HG03060 (cell line): ENCODE data around the gene PTAR1.
A peak's percentile ranks its signal among the peaks of the same experiment; 100 is the strongest.

Experiments
- ATAC-seq: cut with Tn5 transposase; IDR thresholded peaks from one replicate; pipeline ENCODE4 v1.9.1; 2021; ENCODE audit warnings: low read depth, moderate number of reproducible peaks; ENCODE audit not compliant: unreplicated experiment

The PTAR1 gene

DNA sequence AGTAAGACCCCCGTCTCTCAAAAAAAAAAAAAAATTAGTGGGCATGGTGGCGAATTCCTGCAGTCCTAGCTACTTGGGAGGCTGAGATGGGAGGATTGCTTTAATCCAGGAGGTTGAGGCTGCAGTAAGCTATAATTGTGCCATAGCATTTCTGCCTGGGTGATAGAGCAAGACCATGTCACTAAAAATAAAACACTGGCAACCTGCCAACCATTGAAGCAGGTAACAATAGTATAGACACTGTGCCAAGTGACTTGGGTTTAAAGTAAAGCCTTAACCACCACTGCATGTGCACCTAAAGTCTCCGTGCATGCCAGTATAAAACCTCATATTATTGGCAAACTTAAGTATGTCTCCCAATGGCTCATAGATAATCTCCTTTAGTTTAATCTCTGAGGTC is 84.2 kb downstream of the PTAR1 start:
- no peak for ATAC-seq

DNA sequence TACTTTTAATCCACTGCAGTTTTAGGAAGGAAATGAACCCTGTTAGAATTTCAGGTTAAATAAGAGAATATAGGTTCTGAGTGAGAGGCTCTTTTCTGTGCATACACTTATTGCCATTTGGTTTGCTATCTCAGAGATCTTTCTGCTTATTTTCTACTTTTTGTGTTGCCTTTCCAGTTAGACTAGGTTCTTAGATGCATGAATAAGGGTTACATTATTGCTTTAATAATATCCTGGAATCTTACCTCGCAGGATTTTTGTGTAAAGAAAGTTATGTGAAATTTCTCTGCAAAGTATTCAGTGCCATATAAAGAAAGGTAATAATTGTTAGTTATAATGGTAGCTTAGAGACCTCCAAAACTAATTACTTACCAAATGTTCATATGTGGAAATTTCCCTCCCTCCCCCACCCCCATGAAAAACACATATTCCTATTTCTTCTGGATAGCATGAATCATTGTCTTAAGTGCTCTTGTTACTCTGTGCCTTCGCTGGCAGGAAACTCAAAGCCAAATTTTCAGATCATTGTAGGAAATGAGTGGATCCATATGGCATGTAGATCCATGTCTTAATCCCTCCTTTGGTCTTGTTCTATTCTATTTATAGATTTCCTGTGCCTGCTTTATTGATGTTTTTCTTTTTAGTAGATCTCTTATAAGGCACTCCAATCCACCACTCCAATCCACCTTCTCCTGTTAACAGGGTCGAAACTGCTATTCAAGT is 84.9 kb downstream of the PTAR1 start:
- no peak for ATAC-seq

DNA sequence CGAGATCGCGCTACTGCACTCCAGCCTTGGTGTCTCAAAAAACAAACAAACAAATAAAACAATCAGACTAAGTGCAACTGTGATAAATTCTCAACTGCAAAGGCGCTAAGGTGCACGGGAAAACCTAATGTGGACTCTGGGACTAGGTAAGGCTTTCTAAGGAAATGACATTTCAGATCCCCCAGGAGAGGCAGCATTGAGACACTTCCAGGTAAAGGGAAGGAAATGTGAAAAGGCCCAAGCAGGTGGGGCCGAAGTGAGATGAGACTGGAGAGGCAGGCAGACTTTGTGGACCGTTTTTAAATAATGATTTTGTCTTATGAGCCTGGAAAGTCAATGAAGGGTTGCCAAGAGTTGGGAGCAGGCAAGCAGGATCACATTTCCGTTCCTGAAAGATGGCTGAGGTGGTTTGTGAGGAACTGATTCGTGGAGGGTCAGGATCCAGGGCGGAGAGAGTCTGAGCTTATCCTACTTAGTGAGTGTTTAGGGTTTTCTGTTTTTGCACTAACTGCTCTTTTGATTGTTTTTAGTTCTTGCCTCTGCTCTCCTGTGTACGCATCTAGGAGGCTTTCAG is 85.6 kb downstream of the PTAR1 start:
- no peak for ATAC-seq

DNA sequence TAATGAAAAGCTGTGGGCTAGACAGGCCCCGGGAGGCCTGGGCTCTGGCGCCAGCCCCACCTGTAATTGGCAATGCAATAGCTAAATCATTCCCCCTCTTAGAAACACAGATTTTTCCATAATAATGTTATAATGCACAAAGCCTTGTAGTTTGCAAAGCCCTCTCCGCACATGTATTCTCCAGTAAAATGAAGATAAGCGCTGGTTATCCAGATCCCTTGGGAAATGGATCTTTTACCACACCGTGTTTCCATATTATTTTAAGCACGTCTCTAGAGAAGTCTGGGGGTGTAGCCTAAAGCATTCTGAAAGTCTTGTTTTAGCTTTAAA is 86.5 kb downstream of the PTAR1 start:
- ATAC-seq, result no peak

DNA sequence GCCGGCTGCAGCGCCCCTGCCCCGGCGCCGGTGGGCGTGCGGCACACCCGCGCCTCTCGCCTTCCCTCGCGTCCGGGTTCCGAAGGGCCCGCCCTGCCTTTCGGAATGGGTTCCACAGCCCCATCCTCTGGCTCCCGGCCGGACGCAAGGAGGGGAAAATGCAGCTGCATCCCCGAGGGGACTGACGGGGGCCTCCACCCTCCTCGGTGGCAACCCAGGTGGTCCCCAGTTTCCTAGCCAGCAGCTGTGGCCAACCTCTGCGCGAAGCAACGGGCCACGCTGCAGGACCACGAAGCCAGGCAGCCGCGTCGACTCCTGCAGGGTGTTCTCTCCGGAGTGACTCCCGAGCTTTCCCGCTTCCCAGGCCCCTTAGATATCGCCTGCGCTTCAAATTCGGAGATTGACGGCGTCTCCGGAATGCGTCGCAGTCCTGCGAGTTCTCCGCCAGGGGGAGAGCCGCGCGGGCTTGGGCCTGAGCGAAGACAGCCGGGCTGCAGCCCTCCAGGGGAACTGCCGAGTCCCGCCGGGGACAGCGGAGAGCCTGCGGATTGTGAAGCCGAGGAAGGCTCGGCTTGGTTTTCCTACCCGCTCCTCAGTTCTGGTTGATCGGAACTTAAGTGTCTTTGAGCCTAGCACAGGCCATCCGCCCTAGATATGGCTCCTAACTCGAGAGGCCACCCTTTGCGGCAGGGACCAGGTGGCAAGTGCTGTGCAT is 87.1 kb downstream of the PTAR1 start:
- peak; percentile 72 for ATAC-seq

DNA sequence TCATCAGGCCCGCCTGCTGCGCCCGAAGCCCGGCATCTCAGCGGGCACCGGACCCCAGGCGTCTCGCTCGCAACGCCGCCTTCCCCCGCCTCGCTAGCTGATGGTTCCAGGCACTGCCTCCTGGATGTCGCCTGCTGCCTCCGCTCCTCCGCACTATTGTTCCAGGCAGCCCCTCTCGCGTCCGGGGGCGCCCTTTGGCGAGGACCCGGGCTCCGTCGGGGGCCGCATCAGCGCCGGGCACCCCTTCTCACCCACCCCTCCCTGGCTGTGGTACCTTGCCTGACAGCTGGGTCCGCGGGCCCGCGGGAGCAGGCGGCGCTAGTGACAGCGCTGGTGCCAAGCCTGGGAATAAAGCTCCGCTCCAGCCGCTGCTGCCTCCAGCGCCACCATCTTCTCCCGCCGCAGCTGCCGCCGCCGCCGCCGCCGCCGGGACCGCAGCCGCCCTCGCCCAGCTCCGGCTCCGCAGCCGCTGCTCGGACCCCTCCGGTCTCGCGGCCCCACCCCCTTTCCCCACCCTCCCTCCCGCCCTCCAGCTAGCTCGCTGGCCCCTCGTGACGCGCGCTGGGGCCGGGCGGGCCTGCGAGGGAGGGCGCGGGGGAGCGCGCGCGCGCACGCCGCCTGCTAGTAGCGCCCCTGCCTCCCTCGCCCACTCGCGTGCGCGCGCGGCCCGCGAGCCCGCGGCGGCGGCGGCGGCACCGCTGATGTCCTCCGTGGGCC is 87.8 kb downstream of the PTAR1 start, which contains the start of gene APBA1:
APBA1 (minus strand) TSS at position 493 of the 717 bp plus-strand sequence.
- peak; percentile 9 for ATAC-seq

DNA sequence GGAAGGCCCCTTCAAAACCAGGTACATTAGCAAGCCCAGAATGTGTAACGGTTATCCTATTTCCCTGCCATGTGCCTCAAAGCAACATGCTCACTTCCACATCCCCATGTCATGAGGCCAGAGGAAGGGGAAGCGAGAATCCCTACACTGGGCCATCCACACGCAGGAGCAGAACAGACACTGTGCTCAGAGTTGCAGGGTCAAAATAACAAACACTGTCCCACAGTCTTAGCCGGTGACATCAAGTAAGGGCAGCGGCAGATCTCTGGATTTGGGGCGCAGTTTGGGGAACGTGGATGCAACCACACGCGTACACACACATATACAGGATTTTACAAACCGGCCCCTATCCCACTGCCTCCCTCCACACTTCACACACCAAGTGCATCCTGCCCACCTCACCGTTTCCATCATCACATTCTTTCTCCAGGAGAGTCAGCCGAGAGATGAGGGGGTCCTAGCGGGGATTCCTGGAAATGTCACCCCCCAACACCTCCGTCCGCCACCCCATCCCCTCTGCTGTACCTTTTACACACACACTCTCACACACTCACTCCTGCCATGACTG is 88.4 kb downstream of the PTAR1 start:
- ATAC-seq, result no peak

DNA sequence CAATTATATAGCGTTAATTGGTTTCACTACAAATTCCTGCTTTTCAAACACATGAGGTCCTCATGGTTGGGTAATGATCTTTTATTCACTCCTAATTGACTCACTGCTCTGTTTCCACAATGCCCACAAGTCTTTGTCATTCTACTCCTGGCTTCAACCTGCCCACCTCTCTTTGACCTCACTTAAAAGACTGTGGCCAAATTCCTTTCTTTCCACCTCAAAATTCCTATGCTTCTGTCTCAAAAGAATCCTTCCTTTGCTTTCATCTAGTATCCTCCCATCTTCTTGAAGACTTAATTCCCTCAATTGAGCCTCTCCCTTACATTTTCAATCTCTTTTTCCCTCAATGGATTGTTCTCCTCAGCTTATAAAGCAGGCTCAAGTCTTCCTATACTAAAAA is 92.5 kb downstream of the PTAR1 start:
- ATAC-seq, result no peak

DNA sequence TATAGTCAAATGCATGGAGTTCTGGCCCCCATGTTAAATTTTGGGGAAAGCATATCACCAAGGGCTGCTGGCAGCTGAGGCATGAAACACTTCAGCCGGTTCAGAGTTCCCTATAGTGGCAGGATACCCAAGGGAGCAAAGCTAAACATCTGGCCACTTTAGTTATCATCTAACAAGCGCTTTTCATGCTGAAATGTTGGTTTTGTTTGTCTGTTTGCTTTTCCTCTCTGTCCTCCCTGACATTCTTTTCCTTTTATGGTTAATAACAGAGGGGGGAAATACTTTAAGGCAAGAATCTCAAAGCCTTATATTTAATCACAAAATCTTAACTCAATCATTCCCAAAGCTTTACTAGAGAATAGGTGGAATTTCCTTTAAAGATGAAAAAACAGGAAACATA is 99.5 kb downstream of the PTAR1 start:
- ATAC-seq, result no peak
